NCI-H2081 (cell line): ENCODE measurements around the gene IGFBP1.
"Not testable (repeated sequence)": the region's sequence is repeated elsewhere in the genome, so short reads cannot be mapped to it uniquely, and the experiment has no call there.

ENCODE experiments used
- DNase-seq, 2 experiments: peaks; one replicate each; lab custom pipeline; 2025; lab: John Stamatoyannopoulos, UW

IGFBP1 gene

GRCh38 chr7:45888185-45888992, at the start of gene IGFBP1:
Gene IGFBP1, plus strand, starts transcription at chr7:45888488. Its CDS starts 165 bp downstream, at chr7:45888653.
- DNase-seq: peak; percentile 10 to 29

GRCh38 chr7:45838852-45839251, 49.4 kb upstream of the IGFBP1 start:
- DNase-seq: not testable (repeated sequence)

- peak in 1 of 2 experiments; percentile 14 for DNase-seq
Observed at GRCh38 chr7:45841926-45842717, 46.2 kb upstream of the IGFBP1 start.

- not testable (repeated sequence) for DNase-seq
Observed at GRCh38 chr7:45846536-45846935, 41.8 kb upstream of the IGFBP1 start.

GRCh38 chr7:45848734-45849133, 39.6 kb upstream of the IGFBP1 start:
- not testable (repeated sequence) for DNase-seq

- DNase-seq: not testable (repeated sequence)
Observed at GRCh38 chr7:45852984-45853383, 35.3 kb upstream of the IGFBP1 start.

- DNase-seq: not testable (repeated sequence)
Observed at GRCh38 chr7:45853491-45853890, 34.8 kb upstream of the IGFBP1 start.

- DNase-seq: peak; percentile 25 to 68
Observed at GRCh38 chr7:45855680-45856079, 32.6 kb upstream of the IGFBP1 start.

GRCh38 chr7:45856888-45857287, 31.4 kb upstream of the IGFBP1 start:
- DNase-seq: not testable (repeated sequence)

GRCh38 chr7:45863715-45864114, 24.6 kb upstream of the IGFBP1 start:
- DNase-seq: no peak

GRCh38 chr7:45865594-45866410, 22.5 kb upstream of the IGFBP1 start:
- DNase-seq: no peak

- DNase-seq: no peak
Observed at GRCh38 chr7:45867471-45867870, 20.8 kb upstream of the IGFBP1 start.

GRCh38 chr7:45869426-45869825, 18.9 kb upstream of the IGFBP1 start:
- no peak for DNase-seq

GRCh38 chr7:45872116-45873034, 15.9 kb upstream of the IGFBP1 start:
- DNase-seq: no peak

GRCh38 chr7:45873035-45873354, 15.3 kb upstream of the IGFBP1 start, which contains the start of gene CCDC201:
Gene CCDC201, minus strand, starts transcription at chr7:45873082. Its CDS starts 75 bp downstream, at chr7:45873007.
- DNase-seq: no peak

- no peak for DNase-seq
Observed at GRCh38 chr7:45873355-45873754, 14.9 kb upstream of the IGFBP1 start.

GRCh38 chr7:45874408-45875131, 13.7 kb upstream of the IGFBP1 start:
- no peak for DNase-seq

GRCh38 chr7:45876519-45876918, 11.8 kb upstream of the IGFBP1 start:
- no peak for DNase-seq

GRCh38 chr7:45878457-45879144, 9.7 kb upstream of the IGFBP1 start:
- no peak for DNase-seq

- DNase-seq: no peak
Observed at GRCh38 chr7:45880433-45880860, 7.8 kb upstream of the IGFBP1 start.
